HG02938 (cell line): ENCODE results near the gene FAM222A.

Experiments used
- ATAC-seq: cut with Tn5 transposase; IDR thresholded peaks from one replicate; pipeline ENCODE4 v1.9.1; 2021; ENCODE audit warnings: mild to moderate bottlenecking, moderate library complexity; ENCODE audit not compliant: unreplicated experiment

Gene FAM222A

DNA sequence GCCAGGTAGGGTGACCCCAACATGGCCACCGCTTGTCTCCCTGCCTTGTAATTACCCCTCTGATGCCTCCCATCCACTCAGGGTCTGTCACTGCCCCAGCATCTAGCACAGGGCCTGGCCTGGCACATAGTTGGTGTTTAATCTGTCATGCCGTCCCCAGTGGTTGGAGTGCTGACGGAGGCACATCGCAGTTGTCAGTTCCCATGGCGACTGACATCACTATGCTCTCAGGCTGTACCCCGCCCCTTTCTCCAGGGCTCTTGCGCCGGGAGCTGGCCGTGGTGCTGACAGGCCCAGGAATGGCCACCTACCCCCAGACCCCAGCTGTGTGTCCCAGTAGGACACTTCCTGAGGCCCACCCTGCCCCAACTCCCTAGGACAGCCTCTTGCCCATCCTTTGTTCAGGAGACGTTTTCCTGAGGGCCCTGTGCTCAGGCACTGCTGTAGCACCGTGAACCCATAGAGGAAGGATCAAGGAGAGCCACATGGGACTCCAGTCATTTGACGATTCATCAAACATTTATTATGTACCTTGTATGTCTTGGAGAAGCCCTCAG lies 23.0 kb downstream of the FAM222A start:
- ATAC-seq = no peak

DNA sequence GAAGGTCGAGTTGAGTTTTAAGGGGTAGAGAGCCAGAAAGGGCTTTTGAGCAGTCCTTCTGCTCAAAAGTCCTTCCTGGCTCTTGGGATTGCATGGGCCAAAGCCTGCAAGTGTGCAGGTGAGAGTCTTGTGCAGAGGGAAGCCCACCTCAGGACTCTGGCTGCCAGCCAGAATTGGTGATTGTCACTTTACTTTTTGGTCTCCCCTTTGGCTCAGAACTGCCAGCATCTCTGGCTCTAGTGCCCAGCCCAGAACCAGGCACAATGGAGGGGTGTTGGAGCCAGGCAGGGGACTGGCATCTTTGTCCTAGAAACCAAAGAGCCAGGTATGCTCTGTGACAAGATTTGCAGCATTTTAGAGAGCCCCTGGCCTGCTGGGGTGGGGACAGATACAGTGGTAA lies 23.5 kb downstream of the FAM222A start:
- ATAC-seq = no peak

DNA sequence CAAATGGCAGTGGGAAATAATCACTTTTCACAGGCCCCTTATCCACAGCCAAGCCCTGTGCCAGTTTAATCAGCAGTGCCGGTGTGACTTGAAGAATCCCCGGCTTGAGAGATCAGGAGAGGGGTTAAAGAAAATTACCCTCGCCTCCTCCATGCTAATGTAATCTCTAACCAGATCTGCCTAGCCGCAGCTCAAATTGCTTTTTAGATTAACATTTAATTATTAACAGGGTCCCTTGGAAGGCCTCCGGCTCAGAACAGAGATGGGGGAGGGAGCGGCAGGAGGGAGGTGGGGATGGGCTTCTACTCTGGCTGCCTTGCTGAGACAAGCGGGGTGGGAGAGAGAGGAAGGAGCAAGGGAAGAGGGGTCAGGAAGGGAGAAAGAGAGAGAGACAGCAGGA lies 24.0 kb downstream of the FAM222A start:
- no peak for ATAC-seq

DNA sequence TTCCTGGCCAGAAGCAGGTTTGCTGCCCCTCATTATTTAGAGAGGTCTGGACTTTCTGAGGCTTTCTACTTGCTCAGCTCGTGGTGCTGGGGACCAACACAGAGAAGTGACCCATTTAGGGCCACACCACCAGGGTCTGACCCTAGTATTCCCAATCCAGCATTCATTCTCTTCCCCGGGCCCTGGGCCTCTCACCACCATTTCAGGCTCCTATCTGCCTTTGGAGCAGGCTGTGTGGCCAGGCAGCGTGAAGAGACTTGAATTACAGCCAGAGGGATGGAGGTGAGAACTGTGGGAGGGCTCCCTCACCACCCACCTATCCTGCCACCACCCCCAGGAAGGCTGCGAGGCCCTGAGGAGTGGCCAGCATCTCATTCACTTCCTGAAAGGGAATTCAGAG lies 24.6 kb downstream of the FAM222A start:
- ATAC-seq = no peak

DNA sequence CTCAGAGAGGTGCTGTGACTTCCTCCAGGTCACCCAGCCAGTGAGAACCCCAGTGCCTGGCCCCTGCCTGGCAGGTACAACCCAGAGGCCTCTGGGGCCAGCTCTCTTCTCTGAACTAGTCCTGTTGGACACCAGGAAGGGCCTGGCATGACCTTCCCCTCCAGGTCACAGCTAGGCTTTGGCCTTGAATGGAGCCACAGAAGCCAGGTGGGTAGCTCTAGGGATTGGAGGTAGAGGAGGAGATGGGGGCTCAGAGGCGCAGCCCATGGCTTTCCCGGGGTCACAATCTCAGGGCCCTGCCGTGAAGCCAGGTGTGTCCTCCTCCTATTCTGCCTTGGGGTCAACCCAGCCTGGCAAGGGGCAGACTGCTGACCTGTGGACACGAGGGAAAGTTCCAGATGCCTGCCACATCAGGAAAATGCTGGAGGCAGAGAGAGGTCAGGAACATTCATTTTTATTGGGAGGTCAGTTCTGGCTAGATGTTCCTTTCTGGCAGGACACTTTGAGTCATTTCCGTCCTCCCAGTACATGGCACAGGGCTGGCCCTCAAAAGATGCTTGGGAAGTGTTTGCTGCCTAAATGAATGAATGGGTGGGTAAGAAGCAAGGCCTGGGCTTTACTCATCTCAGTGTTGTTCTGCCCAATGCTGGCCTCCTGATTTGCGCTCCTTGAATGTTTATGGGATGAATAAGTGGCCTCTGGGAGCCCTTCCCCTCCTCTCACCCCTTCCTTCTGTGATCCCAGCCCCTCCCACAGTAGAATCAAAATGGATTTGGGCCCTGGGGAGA lies 25.4 kb downstream of the FAM222A start:
- ATAC-seq = no peak

DNA sequence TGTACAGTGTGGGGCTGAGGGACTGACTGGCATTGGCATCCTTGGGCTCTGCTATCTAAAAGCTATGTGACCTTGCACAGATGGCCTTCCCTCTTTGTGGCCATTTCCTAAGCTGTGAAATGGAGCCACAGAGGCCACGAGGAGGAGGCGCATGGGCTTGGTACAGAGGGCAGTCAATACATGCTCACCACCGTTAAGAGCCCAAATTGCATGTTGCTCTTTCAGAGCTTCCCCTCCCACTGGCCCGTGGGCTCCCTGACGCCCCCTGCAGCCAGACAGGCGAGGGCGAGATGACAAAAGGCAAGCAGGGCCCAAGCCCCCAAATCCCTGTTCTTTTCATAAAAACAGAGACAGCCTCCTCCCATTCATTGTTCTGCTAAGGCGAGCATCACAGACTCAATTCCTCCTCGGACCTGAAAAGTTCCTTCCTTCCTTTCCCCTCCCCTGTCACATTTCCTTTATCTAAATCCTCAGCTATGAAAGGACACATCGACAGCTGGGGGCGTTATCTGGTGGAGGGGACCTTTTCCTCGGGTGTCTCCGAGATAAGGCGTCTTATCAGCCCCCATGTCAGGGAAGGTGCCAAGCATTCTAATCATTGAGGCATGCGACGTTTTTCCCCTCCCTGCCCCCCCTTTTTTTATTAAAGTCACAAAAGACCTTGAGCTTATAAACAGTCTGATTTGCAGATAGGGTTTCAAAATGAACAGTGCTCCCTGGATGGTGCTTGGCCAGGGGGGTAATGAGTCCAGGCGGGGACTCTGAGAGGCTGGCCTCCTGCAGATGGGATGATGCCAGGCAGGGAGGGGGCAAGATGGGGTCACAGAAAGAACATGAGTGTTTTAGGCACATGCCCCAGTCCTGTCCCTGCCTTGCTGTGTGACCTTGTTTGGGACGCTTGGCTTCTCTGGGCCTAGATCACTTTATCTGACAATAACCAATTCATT lies 26.4 kb downstream of the FAM222A start:
- ATAC-seq = no peak

DNA sequence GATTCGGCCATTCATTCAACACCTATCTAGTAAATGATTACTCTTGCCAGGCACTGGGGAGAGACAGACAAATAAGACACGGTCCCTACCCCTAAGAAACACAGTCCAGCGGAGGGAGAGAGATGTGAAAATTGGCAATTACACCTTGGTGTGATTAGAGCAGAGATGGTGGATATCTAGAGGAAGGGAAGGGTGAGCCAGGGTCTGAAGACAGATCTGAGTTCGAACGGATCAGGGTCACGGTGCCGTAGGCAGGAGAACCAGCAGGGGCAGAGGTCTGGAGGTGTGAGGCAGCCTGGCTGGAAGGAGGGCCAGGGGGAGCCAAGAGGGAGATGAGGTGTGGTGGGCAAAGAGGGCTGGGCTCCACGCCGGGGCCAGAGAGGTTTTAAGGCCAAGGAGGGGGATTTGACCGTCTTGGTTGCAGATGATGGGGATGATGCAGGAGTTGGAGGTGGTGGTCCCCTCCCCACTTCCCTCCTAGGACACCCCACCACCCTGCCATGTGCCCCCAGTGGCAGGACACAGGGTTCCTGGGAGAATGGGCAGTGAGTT lies 27.1 kb downstream of the FAM222A start:
- no peak for ATAC-seq

DNA sequence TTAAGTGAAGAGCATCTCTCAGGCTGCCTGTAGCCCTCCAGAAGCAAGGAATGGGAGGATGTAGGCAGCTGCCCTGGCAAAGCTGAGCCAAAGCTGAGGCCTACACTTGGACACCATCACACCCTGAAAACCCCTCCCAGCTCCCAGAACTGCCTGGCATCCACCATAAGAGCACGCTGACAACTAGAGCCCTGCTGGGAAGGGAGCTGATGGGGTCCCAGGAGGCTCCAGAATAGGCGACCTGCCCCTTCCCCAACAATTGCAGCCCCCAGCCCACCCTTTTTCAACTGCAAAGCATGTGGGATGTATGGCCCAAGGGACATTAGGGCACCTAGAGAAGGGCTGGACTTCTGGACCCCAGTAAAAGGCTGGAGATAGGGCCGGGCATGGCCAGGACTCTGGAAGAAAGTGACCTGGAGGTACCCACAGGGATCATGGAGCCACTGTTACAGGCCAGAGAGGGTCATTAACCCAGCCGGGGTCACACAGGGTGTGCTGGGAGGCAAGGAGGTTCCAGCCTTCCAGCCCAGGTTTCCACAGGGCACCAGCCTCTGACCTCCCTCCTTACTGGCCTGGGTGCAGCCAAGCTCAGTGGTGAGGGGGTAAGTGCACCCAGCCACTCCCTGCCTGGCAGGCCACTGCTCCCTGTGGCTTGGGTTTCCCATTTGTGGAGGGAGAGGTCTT lies 27.8 kb downstream of the FAM222A start:
- no peak for ATAC-seq

DNA sequence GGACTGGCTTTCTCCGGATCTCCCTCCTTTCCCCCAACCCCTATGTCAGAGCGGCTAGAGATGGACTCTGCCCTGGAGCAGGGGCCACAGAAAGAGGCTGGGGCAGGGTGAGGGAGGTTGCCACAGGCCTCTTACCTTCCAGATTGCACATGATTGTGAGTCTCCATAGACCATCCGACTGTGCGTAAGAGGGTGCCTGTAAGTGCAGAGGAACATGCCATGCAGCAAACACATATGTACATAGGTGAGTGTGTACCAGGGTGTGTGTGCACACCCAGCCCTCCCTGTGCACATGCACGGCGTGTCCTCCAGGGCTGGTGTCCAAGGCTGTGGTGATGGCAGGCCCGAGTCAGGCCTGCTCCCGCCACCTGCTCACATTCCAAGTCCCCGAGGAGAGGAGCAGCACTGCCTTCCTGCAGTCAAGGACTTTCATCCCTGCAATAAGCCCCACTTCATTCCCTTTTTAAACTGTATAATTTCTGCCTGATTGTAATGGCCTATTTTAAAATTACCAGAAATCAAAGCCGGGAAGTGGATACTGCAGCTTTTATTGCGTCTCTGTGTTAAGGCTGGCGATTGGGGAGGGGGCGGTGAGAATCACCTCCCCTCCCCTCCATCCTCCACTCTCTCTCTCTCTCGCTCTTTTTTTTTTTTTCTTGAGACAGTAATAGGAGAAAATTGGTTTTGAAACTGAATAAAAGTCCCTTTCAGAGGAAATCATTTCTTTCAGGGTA lies 28.5 kb downstream of the FAM222A start:
- ATAC-seq = no peak

DNA sequence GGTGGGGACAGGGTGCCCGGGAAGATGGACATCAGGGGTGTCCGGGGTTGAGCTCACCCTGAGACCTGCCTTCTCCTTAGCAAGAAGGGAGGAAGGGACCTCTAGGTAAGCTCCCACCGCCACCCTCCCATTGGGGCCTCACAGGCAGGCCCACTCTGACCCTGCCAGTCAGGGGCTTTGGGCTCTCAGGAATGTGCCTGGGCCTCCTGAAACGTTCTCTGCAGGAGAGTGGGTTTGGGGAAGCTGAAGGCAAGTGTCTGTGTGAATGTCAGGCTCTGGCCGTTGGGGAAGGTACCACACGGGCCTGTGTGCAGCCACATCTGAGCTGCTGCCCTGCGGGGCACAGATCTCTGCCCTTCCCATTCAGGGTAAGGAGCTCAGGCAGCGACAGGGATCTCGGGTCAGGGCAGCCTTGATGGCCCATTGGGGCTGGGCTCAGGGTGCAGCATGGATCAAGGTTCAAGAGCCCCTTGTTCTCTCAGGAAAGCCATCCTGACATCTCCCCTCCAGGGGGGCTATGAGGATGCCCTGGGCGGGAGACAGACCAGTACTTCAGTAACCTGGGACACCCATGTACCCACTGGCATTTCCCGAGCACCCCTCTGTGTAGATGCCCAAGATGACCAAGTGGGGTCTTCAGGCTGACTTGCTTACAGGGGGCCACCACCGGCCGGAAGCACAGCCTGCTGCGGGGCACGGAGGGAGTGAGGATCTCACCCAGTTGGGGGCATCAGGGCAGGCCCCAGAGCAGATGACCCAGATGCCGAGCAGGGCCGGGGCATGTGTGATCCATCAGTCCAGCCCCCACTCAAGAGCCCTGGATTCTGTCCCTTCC lies 29.7 kb downstream of the FAM222A start:
- ATAC-seq = no peak

DNA sequence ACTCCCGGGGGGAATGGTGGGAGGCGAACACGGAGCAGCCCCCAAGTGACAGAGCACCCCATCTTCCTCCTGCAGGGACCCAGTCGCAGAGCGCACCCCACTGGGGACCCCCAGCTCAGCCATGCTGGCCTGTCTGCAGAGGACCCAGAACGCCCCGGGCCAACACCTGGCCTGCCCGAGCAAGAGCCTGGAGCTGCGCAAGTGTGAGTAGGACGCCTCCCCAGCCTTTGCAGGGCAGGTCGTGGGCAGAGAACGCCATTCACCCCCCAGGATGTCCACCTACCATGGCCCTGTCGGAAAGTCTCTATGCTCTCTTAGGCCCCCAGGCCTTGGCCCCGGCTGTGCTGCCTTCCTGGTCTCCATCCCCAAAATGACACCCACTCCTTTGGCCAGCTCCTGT lies 30.4 kb downstream of the FAM222A start:
- no peak for ATAC-seq

DNA sequence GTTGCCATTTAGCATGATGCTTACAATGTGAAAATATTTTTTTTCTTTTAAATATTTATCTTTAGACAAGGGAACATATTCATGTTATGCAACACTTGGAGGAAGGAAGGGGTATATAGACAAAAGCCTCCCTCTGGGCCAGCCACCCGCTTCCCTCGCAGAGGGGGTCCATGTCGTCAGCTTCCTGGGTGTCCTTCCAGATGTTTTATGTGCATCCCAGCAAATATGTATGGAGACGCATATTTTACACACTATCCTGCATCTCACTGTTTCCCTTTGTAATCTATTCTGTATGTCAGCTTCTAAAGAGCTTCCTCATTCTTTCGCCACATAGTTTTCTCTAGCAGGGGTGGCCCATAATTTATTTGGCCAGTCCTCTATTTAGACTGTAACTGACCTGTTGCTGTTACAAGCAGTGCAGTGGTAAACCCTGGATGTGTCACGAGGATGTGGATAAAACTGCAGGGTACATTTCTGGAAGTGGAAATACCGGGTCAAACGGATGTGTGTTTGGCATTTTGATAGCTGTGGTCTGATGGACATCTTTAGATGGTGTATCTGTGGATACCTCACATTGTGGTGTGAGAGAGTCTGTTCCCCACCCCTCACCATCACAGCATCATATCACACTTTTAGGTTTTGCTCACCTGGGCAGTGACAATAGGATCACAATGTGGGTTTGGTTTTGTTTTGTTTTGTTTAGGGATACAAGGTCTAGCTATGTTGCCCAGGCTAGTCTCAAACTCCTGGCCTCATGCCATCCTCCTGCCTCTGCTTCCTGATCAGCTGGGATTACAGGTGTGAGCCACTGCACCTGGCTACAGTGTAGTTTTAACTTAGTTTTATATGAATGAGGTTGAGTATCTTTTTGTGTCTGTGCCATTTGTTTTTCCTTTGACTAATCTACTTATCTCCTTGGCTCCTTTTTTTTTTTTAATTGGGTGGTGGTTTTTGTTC lies 31.6 kb downstream of the FAM222A start:
- no peak for ATAC-seq

DNA sequence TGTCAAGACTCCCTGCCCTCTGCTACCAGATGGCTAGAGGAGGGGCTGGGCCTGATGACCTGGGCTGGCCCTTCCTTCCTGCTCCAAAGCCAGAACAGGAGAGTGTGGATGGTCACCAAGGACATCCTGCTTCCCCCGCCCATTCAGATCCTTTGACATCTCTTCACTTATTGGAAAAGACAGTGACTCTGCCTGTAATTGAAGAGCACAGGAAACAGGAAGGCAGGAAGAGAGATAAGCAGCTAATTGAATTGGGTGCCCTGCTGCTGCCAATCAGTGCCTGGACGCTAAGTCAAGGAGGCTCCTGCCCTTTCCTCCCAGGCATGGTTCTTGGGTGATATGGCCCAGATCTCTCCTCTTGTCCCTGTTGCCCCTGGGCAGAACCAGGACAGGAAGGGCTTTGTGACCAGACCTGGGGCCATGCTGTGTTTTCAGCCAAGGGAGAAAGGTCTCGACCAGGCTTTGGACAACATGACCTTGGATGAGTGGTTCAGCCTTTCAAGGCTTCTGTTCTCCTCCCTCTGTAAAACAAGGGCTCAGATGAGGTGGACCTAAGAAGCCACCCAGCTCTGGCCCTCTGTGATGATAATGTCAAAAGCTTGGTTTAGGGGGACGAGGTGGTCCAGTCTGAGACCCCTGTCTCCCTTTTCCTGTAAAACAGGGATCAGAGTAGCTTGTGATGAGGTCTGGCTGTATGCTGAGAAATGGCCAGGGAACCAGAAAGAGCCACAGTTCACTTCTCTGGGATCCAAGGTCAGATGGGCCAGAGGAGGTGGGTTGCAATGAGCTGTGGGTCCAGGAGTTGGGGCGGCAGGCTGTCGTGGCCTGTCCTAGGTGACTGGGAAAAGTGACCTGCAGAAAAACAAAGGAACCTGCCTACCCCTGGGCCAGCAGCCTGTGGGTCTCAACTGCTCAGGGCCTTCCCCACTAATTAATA lies 38.8 kb downstream of the FAM222A start:
- ATAC-seq = no peak

DNA sequence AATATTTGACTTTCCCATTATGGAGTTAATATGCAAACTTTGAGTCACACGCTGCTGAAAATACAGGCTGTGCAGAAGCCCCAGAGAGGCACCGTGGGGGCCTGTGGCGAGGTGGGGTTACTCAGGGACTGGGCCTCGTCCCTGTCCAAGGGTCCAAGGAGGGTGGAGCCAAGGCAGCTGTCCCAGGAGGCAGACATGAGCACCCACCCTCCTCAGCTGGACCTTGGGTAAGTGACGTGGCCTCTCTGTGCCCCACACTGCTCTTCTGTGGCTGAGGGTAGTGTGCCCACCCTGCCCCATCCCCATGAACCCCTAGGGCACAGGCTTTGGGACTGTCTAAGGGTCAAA lies 39.4 kb downstream of the FAM222A start:
- ATAC-seq = no peak

DNA sequence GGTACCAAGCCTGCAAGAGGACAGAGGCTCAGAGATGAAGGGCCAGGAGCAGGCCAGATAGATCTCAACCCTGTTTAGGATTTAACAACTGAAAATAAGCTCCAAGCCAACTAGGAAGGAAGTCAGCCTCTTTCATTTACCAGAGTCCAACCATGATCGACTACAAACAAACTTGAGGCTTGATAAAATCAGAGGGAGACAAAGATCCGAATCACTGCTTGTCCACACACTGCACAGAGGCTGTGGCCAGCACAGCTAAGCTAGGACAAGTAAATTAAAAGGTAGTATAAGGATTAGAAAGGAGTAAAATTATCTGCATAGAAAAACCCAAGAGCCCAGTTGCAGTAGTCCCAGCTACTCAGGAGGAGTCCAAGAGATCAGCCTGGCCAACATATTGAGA lies 40.3 kb downstream of the FAM222A start:
- no peak for ATAC-seq

DNA sequence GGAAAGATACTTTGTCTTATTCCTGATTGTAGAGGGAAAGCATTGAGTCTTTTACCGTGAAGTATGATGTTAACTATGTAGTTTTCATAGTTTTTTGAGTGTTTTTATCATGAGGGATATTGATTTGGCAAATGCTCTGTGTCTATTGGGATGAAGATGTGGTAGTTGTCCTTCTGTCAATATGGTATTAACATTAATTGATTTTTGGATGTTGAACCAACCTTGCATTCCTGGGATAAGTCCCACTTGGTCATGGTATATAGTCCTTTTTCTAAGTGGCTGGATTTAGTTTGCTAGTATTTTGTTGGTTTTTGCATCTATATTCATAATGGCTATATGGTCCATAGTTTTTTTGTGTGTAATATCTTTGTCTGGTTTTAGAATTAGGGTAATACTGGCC lies 42.8 kb downstream of the FAM222A start:
- ATAC-seq = no peak

DNA sequence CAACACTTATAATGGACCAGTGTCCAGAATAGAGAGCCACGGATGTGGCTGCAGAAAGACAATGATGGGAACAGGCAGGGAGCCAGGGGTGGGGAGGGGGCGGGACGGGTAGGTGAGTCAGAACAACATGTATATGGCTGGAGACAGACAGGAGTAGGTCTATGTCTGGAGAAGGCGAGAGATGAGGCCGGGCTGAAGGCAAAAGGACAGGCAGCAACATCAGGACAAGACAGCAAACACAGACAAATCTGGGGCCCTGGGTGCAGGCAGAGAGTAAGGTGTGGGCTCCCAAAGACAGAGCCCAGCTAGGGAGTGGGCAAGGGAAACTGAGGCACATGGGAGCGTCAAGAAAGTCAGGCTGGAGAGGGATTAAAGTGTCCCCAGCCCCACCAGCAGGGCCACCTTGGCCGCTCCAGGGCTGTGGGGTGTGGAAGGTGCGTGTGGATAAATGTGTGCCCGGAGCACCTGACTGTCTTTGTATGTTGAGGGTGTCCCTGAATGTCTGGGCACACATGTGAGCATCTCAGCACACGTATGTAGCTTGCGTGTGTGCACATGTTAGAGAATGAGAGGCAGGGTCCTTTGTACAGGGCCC lies 44.1 kb downstream of the FAM222A start:
- no peak for ATAC-seq
